Suppressor macrophage (primary cell): ENCODE data around the gene DHX58.

Experiments
- DNase-seq, 4 experiments: peaks; one replicate each; pipeline ENCODE4 v3.0.0-alpha.2; 2020 to 2022

The DHX58 gene

DNA sequence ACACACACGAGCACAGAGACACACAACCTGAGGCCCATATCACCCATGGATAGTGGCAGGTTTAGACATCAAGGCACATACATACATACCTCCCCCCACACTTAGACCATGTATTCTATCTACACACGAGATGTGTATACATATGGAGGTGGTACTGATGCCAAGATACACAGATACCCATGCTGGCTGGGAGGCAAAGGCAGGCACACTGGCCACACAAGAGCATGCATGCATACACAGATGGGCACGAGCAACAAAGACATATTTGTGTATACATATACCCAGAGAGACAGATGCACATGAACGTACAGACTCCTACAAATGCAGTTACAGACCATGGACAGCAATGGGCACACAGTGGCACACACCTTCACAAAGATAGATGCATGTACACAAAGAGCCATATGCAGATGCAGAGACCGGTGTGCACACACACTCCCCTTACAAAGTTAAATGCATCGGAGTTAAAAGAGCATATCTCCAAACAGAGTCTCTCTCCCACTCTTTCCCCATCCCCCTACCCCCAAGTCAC is 60.1 kb downstream of the DHX58 start:
- no peak for DNase-seq

- no peak for DNase-seq
Observed at GRCh38 chr17:42051645-42052044, 60.9 kb downstream of the DHX58 start.
